GM19099 (cell line): ENCODE data around the gene GRID1.

Experiments used
- POLR2A ChIP-seq: IDR thresholded peaks from 3 replicates; pipeline ENCODE4 v1.6.1; 2011; ENCODE audit warnings: low read depth; ENCODE audit not compliant: insufficient read length; ENCODE audit errors: extremely low read depth

The GRID1 gene

DNA sequence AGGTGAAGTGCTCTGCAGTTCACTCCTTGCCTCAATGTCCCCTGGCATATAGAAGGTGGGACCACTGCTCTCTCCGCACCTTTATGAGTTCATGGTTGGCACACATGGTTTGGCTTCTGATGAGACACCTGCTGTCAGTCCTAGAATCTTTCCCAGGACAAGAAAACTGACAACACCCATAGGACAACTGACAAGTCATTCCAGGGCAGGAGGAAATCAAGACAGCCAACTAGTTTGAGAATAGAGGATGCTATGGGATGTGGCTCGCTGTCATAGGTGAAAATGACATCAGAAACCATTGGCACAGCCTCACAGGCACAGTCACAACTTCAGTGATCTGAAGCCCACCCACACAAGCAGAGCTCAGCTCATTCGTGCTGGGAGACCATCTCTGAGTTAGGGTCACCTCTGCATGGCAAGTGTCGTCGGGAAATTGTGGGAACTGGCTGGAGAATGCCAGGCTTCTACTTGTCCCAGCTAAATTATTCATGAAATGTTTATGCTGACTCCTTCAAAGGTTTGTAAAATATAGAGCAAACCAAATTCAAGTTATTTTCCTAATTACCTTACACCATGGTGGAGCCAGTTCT, 762.4 kb downstream of the GRID1 start:
- no peak for TF ChIP-seq POLR2A

- no peak for TF ChIP-seq POLR2A
Measured at GRCh38 chr10:85603151-85603940, 763.2 kb downstream of the GRID1 start.

DNA sequence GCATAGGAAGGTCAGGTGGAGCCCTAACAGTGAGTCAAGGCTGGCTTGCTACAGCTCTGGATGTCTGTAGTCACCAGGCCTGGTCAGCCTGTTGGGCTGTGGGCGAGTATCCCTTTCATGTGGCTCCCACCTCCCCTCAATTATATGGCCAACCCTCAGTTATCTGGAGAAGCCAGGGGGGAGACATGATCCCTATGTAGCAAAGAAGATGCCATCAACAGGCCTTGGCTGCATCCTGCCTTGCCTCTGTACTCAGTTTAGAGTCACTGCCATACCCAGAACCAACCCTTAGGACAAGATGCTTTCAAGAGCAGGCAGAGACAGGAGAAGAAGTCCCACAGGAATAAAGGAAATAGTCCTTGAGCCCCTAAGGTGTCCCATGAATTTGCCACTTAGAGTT, 763.9 kb downstream of the GRID1 start:
- TF ChIP-seq POLR2A: no peak

DNA sequence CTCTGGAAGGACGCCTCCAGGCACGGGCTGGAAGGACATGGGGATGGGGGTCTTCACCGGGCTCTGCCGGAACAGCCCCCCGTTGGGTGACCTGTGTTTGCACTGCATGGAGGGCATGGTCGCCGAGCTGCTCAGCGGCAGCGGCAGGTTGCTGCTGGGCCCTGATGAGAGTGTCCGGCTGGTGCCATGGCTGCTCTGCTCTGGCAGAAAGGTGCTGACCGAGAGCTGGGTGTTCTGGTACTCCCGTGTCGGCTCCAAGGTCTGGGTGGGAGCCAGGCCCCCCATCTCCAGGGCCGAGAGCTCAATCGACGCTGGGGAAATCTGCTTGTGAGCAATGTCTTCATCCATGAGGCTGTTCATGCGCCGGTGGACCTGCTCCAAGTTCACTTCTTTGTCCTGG, 764.3 kb downstream of the GRID1 start:
- no peak for TF ChIP-seq POLR2A

- TF ChIP-seq POLR2A: no peak
Measured at GRCh38 chr10:85601526-85601925, 765.1 kb downstream of the GRID1 start.

- no peak for TF ChIP-seq POLR2A
Measured at GRCh38 chr10:85600744-85601081, 765.9 kb downstream of the GRID1 start.

- TF ChIP-seq POLR2A: no peak
Measured at GRCh38 chr10:85600026-85600743, 766.4 kb downstream of the GRID1 start.

DNA sequence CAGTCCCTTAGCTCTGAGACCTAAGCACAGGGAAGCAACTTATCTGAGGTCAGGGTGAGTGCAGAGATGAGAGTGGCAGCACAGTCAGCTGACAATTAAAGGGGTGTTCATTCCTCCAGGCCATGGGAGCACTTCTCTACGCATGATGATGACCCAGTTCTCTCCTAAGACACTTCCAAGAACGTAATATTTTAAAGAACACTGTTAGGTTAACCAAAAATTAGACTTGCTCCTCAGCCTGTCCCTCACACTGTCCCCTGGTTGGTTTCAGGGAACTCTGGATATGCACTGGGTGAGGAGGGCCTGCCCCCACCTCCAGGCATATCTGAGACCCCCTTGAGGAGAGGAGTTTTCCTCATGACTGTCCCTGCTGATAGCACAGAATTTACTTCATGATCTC, 767.5 kb downstream of the GRID1 start:
- TF ChIP-seq POLR2A: no peak

GRCh38 chr10:85598646-85599045, 767.9 kb downstream of the GRID1 start:
- TF ChIP-seq POLR2A: no peak

- TF ChIP-seq POLR2A: no peak
Measured at GRCh38 chr10:85597006-85597405, 769.6 kb downstream of the GRID1 start.

- no peak for TF ChIP-seq POLR2A
Measured at GRCh38 chr10:85596389-85596788, 770.2 kb downstream of the GRID1 start.

DNA sequence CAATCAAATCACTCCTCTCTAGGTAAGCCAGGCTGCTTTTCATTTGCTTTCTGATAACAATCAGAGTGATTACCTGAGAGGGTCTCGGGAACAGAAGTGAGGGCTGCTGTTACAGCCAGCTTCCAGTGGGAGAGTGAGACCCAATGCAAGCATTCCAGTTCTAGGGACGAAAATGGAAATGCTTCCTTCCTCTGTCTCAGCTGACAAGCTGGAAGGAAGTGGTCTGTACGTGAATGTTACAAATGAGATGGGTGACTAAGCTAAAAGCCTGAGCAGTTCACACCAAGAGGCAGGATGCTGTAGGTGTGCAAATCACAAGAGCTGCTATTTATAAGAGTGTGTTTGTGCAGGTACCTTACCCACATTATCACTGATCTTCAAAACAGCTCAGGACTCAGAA, 772.4 kb downstream of the GRID1 start:
- TF ChIP-seq POLR2A: no peak

- TF ChIP-seq POLR2A: no peak
Measured at GRCh38 chr10:85593226-85593772, 773.3 kb downstream of the GRID1 start.

- no peak for TF ChIP-seq POLR2A
Measured at GRCh38 chr10:85581371-85581770, 785.2 kb downstream of the GRID1 start.

DNA sequence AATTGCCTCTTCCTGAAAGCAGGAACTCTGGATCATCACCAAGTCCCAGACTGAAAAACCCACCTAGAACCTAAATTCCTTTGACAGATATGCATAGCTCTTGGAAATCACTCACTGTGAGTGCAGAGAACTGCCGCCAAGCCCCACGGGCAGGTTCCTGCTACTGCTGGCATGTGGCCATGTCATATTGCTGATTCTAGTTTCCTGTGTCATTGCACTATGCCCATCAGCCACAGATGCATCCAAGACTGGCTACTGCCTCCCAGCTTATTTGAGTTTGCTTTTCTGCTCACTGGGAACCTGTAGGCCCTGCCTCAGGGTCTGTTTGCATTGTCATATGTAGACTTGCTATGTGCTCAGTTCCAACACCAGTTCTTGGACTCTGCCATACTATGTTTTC, 786.0 kb downstream of the GRID1 start:
- no peak for TF ChIP-seq POLR2A

DNA sequence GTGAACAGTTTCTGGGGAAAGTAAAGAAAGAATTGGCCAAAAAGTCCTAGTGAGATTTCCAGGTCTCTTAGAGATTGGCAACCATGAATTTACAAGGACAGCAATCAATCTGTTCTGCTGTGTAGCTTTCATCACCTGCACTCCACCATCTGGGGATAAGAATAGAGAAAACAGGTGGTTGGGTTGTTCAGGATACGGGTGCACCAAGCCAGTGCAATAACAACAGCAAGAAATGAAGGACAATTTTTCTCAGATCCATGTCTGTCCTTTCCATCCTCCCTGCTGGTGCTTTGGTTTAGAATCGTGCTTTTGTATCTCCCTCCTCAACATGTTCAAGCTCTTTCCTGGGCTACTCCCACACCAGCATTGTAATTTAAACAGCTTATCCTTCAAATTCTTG, 787.7 kb downstream of the GRID1 start:
- TF ChIP-seq POLR2A: no peak
